ENCODE measurements around the gene SIPA1L3. TPM values are rescaled to one million over a fixed set of nuclear protein-coding genes. Genes with fewer than 3 reads are reported as not detected.

SIPA1L3 gene
- total RNA-seq, 1 experiment from 2014 or later = 66.3 TPM

DNA sequence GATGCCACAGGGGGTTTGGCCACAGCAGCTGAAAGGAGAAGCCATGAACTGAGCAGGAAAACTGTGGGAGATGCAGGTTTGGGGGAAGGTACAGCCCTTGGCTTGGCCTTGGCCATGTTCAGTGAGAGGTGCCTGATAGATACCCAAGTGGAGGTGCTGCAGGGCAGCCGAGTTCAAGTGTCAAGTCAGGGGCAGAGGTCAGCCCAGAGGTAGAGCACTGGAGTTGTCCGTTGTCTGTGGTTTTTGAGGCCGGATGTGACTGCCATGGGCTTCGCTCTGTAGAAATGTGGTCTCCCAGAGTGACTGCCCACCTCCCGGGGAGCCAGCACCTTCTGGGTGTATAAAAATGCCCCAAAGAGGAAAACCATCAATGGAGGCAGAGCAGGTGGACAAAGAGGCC lies 251.7 kb downstream of the SIPA1L3 start:
- Histone ChIP-seq H3K9me3 (ENCODE audit: control insufficient read depth, insufficient read depth, low read depth, low read length) (peaks cover 7% of the 10 kb centered on the region; the same call in 1 of the 2 replicates), H3K36me3 (ENCODE audit: control insufficient read depth, insufficient read depth, low read length) (no peaks in the 10 kb centered on the region; the same call in 1 of the 2 replicates), H3K27ac (ENCODE audit: low read length) (no peak overlapping the region), H3K4me1 (ENCODE audit: control insufficient read depth, insufficient read depth, low read length) (no peaks in the 10 kb centered on the region), H3K4me3 (ENCODE audit: low read depth in 2 of 2, low read length in 2 of 2) (no peak overlapping the region), H3K27me3 (ENCODE audit: control insufficient read depth, insufficient read depth, low read length) (no peaks in the 10 kb centered on the region)
- intact Hi-C loops (cut with micrococcal nuclease; ENCODE audit: unreplicated experiment) (no loop called here), in situ Hi-C loops (cut with HindIII; ENCODE audit: low pct_unique_long_range_greater_than_20kb, low sequenced_read_pairs) (no loop called here)
- TF ChIP-seq POLR2AphosphoS5 (IDR thresholded peaks at IDR 0.05; ENCODE audit: low read depth, low read length) = no peak
- TF ChIP-seq TCF7L2 (IDR thresholded peaks at IDR 0.05; ENCODE audit: low read depth, low read length) = no peak
- TF ChIP-seq, protein P1, sequence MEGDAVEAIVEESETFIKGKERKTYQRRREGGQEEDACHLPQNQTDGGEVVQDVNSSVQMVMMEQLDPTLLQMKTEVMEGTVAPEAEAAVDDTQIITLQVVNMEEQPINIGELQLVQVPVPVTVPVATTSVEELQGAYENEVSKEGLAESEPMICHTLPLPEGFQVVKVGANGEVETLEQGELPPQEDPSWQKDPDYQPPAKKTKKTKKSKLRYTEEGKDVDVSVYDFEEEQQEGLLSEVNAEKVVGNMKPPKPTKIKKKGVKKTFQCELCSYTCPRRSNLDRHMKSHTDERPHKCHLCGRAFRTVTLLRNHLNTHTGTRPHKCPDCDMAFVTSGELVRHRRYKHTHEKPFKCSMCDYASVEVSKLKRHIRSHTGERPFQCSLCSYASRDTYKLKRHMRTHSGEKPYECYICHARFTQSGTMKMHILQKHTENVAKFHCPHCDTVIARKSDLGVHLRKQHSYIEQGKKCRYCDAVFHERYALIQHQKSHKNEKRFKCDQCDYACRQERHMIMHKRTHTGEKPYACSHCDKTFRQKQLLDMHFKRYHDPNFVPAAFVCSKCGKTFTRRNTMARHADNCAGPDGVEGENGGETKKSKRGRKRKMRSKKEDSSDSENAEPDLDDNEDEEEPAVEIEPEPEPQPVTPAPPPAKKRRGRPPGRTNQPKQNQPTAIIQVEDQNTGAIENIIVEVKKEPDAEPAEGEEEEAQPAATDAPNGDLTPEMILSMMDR (IDR thresholded peaks at IDR 0.05) = no peak
- TF ChIP-seq SIN3A (IDR thresholded peaks at IDR 0.05; ENCODE audit: borderline replicate concordance, insufficient read depth, low read depth, low read length) = no peak
- DNase-seq (ENCODE audit: low read depth, low spot score) (no peak), ATAC-seq (no peak)
- CTCF ChIA-PET = no interaction called here
- no TSS peak for BruUV-seq (replicated peaks)
- POLR2A ChIA-PET = no interaction called here

DNA sequence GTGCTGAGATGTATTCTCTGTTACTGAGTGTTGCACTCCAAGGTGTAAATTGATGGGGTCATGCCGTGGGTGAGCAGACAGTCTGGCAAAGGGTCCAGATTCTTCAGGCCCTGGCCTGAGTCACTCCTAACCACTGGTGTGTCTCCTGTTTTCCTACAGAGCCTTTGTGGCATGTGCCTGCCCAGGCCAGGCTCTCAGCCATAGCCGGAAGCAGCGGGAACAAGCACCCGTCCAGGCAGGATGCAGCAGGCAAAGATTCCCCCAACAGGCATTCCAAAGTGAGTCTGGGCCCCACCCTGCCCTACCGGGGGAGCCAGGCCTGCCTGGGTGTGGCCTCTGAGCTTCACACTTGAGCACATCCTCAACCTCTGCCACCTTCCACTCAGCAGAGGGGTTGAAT lies 255.1 kb downstream of the SIPA1L3 start:
- ChIA-PET POLR2A (no interaction called here), CTCF (no interaction called here)
- BruUV-seq (replicated peaks) = no TSS peak
- DNase-seq (ENCODE audit: low read depth, low spot score) = no peak
- no peaks in the 10 kb centered on the region for H3K27me3 ChIP-seq (ENCODE audit: control insufficient read depth, insufficient read depth, low read length)
- no peaks in the 10 kb centered on the region for H3K4me1 ChIP-seq (ENCODE audit: control insufficient read depth, insufficient read depth, low read length)
- no peak for ATAC-seq
- intact Hi-C loops (cut with micrococcal nuclease; ENCODE audit: unreplicated experiment) = no loop called here
- TF ChIP-seq, protein P1 (IDR thresholded peaks at IDR 0.05) = no peak
- TF ChIP-seq TCF7L2 (IDR thresholded peaks at IDR 0.05; ENCODE audit: low read depth, low read length) (no peak), POLR2AphosphoS5 (IDR thresholded peaks at IDR 0.05; ENCODE audit: low read depth, low read length) (no peak), SIN3A (IDR thresholded peaks at IDR 0.05; ENCODE audit: borderline replicate concordance, insufficient read depth, low read depth, low read length) (no peak)
- TF ChIP-seq, protein P2, sequence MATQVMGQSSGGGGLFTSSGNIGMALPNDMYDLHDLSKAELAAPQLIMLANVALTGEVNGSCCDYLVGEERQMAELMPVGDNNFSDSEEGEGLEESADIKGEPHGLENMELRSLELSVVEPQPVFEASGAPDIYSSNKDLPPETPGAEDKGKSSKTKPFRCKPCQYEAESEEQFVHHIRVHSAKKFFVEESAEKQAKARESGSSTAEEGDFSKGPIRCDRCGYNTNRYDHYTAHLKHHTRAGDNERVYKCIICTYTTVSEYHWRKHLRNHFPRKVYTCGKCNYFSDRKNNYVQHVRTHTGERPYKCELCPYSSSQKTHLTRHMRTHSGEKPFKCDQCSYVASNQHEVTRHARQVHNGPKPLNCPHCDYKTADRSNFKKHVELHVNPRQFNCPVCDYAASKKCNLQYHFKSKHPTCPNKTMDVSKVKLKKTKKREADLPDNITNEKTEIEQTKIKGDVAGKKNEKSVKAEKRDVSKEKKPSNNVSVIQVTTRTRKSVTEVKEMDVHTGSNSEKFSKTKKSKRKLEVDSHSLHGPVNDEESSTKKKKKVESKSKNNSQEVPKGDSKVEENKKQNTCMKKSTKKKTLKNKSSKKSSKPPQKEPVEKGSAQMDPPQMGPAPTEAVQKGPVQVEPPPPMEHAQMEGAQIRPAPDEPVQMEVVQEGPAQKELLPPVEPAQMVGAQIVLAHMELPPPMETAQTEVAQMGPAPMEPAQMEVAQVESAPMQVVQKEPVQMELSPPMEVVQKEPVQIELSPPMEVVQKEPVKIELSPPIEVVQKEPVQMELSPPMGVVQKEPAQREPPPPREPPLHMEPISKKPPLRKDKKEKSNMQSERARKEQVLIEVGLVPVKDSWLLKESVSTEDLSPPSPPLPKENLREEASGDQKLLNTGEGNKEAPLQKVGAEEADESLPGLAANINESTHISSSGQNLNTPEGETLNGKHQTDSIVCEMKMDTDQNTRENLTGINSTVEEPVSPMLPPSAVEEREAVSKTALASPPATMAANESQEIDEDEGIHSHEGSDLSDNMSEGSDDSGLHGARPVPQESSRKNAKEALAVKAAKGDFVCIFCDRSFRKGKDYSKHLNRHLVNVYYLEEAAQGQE (IDR thresholded peaks at IDR 0.05; ENCODE audit: insufficient read depth in 1 of 2, low read depth in 2 of 2, low read length in 1 of 2) = no peak
- H3K27ac ChIP-seq (ENCODE audit: low read length) = no peak overlapping the region
- in situ Hi-C loops (cut with HindIII; ENCODE audit: low pct_unique_long_range_greater_than_20kb, low sequenced_read_pairs) = no loop called here
- H3K9me3 ChIP-seq (ENCODE audit: control insufficient read depth, insufficient read depth, low read depth, low read length) = peaks cover 7% of the 10 kb centered on the region; the same call in 1 of the 2 replicates
- no peaks in the 10 kb centered on the region; the same call in 1 of the 2 replicates for H3K36me3 ChIP-seq (ENCODE audit: control insufficient read depth, insufficient read depth, low read length)
- H3K4me3 ChIP-seq (ENCODE audit: low read depth in 2 of 2, low read length in 2 of 2) = no peak overlapping the region

Measured in Panc1 (cell line).